Stimulated activated CD8-positive, alpha-beta memory T cell treated with anti-CD3 and anti-CD28 coated beads, Interleukin-15, amount 100 ng/mL, for 48 hours (primary cell): ENCODE data around the gene CBLB.
"Not testable (repeated sequence)": the region's sequence is repeated elsewhere in the genome, so short reads cannot be mapped to it uniquely, and the experiment has no call there.

Experiments
- DNase-seq, 2 donors: peaks; one replicate each; pipeline ENCODE4 v3.0.0-alpha.2; 2020; ENCODE audit warnings: low read depth in 2 of 2

The CBLB gene

GRCh38 chr3:105755121-105755886 is 113.5 kb downstream of the CBLB start:
- no peak for DNase-seq

- no peak for DNase-seq
These were observed 115.9 kb downstream of the CBLB start for GRCh38 chr3:105752791-105753415.

- no peak for DNase-seq
These were observed 121.1 kb downstream of the CBLB start for GRCh38 chr3:105747696-105748095.

DNA sequence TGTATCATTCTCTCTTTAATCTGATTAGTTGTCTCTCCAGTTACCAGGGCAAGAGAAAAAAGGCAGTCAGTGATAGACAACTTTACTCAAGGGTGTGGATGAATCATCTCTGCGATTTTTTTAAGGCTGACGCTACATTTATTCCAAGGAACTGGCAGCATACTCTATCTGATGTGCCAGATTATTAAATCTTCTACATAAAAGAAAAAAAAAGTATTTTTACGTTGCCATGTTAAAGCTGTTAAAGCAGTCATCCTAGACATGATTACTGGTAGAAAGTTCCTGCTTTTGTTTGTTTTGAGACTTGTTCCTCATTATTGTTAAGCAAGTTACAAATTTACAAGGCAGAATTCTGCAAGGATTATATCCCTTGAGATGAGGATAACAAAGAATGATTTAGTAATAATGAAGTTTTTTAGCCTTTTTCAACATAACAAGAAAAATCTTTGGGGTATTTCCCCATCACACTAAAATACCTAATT is 121.7 kb downstream of the CBLB start:
- no peak for DNase-seq

- DNase-seq: no peak
These were observed 122.4 kb downstream of the CBLB start for GRCh38 chr3:105746231-105746996.

DNA sequence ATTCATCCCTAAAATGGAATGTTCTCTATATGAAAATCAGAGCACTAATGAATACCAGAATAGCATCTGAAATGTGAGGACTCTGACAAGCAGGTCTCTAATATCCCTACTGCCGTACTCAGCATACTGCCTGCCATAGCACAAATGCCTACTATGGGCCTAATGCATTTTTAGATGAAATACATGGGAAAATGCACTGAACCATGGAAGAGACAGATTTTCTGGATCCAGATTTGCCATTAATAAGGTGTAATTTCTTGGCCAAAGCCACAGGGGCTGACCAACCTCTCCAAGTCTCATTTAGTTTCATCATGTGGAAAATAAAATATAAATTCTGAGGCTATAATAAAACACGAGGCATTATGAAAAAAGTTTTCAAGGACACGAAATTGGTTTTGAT is 123.8 kb downstream of the CBLB start:
- no peak for DNase-seq

DNA sequence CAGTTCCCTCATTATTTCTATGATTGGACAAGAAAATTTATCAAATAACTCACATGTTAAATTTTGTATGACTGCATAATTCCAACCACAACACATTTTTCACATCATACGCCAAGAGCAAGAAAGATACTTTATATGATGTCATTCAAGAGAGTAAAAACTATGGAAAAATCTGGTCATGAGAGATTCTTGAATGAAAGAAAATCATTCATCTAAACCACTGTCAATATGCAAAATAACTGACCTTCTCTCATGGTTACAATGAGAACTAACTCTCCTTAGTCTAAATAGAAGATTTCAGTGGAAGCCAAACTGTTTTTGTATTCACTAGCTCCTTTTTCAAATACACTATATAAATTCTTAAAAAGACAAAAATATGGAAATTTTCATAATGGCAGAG is 124.6 kb downstream of the CBLB start:
- no peak for DNase-seq

GRCh38 chr3:105733356-105733755 is 135.5 kb downstream of the CBLB start:
- DNase-seq: no peak

GRCh38 chr3:105731686-105732085 is 137.1 kb downstream of the CBLB start:
- DNase-seq: no peak

- DNase-seq: no peak
These were observed 137.9 kb downstream of the CBLB start for GRCh38 chr3:105730801-105731354.

GRCh38 chr3:105729667-105730066 is 139.1 kb downstream of the CBLB start:
- no peak for DNase-seq

DNA sequence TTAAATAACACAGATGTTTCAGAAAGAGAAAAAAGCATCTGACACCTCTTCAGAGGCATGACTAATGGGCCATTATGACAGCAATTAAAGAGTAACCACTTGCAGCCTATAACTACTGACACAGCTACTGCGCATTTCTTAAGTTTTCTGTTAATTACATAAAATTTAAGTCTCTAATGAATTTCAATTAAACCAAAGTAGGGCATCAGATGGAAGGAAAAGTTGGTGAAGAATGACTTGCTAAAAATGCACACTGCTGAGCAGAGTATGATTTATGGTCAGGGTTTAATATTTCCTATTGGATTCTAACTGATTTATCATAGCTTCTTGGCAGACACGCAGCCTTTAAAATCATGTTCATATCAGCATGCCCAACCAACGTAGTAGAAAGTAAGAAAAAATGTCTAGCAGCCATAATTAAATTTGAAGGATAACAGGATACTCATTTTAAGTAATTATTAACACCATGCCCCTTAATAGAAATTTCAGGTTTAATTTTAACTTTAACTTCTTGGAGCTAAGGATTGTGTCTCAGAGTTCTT is 140.0 kb downstream of the CBLB start:
- DNase-seq: no peak

GRCh38 chr3:105727036-105727435 is 141.8 kb downstream of the CBLB start:
- not testable (repeated sequence) for DNase-seq

DNA sequence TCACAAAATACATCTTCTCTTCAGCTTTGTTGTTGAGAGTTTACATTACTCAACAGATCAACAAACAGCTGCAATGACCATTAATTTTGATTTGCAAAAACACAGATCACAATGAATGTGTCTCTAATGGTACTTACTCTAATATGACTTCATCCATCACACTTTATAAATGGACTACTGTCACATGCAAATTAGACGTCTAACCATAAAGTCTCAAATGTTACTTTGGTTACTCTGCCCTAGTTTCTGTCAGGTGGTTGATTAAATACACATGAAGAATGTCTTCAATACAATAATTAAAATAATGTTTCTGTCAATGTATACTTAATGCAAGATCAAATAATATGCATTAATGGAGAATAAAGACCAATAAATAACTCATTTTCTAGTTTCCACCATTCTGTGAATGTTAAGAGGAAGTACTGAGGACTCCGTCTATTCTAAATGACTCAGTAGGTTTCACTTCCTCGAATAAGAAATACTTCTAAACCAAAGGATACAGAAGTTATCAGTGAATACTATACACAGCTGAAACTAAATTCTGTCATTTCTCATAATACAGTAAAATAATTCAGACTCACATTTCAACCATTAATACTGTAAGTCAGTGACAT is 145.8 kb downstream of the CBLB start:
- no peak for DNase-seq

DNA sequence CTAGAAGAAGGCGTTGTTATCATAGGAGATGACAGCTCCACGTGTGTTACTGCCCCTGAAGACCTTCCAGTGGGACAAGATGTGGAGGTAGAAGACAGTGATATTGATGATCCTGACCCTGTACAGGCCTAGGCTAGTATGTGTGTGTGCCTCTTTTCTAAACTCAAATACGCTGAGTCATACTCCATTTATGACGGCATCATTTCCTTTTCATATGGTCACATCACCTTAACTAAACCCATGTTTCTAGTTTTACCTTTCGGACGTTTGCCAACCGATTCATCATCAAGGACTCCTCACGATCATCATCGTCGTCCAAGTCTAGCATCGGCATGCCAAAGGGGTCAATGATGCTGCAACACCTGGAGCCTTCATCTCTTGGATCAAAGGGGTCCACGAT is 149.0 kb downstream of the CBLB start:
- DNase-seq: no peak

- no peak for DNase-seq
These were observed 153.4 kb downstream of the CBLB start for GRCh38 chr3:105715372-105715771.

- no peak for DNase-seq
These were observed 154.4 kb downstream of the CBLB start for GRCh38 chr3:105714453-105714852.

DNA sequence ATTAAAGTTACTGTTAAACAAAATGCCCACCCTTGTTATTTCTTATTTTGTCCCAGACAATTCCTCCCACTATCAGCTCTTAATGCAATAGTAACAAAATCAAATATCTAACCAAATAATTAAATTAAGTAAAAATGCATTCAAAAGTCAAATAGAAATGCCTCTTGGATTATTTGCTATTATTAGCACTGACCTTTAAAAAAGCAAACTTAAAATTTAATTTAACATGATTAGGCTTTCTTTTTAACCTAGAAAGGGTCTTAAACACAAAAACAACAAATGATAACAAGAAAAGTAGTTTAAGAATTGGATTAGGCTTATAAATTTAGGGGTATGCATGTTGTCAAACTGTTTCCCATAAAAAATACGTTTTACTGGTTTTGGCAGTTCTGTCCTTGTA is 159.8 kb downstream of the CBLB start:
- no peak for DNase-seq

DNA sequence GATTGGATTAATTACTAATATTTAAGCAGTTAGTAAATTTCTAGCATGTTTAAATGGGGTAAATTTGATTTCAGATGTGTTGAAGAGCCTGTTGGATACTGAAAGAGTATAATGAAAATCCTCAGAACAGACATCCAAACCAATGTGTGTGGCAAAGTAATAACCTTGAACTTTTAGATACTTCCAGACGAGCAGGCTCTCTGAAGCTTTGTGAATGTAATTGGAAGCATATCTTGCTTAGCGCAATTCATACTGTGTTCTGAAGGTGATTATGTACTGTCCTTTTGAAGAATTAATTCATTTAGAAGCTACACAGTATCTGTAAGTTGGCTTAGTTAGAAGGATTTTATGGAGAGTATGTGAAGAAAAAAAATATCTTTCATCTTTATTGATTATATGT is 161.8 kb downstream of the CBLB start:
- DNase-seq: no peak

DNA sequence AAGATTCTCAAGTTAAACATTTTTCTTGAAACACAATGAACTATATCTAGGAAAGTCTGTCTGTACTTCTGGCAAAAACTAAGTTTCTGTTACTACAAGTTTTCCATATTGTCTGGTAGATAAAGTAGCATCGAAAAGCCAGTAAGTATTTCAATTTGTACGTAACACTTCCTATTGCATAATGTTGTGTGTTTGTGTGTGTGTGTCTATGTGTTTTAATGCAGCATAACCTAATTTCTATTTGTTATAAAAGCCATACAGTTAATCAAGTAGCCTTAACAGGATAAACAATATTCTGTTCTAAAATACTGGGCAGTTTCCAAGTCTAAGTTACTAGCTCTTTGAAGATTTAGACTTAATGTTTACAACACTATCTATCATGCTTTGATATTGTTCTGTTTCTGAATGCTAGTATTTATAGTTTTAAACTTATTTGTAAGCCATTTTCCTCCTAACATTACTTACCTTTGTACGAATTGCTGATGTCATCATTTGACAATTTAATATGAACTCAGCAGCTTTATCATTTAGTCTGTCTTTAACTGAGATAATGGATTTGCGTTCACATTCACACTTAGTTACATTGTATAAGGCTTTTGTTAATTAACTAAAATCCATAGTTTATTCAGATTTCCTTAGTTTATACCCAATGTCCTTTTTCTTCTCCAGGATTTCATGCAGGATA is 163.9 kb downstream of the CBLB start:
- no peak for DNase-seq

- peak in 1 of 2 donors; percentile 14 for DNase-seq
These were observed 168.2 kb downstream of the CBLB start for GRCh38 chr3:105700575-105700974.
